Measurements from ENCODE around the gene S100A3. TPM values are rescaled to one million over a fixed set of nuclear protein-coding genes. Genes with fewer than 3 reads are reported as not detected.
A peak's percentile ranks its signal among the peaks of the same experiment; 100 is the strongest.

S100A3 gene
- total RNA-seq, 1 donor from 2014 or later = not detected

- H3K4me3 Mint-ChIP-seq = no peak overlapping the region
- DNase-seq (ENCODE audit: low read depth, low spot score) = no peak
Observed at GRCh38 chr1:153571706-153572105, 22.6 kb upstream of the S100A3 start.

DNA sequence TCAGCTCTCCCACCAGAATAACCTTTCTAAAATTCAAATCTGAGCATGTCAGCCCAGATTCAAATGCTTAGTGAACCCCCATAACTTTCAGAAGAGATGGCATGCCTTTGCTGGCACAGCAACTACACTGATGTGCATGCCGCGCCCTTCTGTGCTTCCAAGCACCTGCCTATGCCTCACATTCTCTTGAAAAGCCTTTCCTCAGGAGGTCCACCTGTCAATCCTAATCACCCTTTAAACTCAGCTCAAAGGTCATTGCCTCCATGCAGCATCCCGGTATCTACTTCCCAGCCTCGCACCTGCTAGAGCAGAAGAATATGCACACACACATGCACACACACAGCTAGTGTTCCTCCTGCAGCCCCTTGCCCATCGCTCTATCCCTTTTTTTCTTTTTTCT, 21.8 kb upstream of the S100A3 start:
- no peak for DNase-seq (ENCODE audit: low read depth, low spot score)
- H3K36me3 Mint-ChIP-seq (ENCODE audit: low read depth) = no peaks in the 10 kb centered on the region
- H3K27me3 Mint-ChIP-seq (ENCODE audit: low read depth) = no peaks in the 10 kb centered on the region
- H3K27ac Mint-ChIP-seq (ENCODE audit: unreplicated experiment) = peak overlapping the region; percentile 43
- TF ChIP-seq CTCF (conservative IDR thresholded peaks at IDR 0.05) = no peak
- H3K9me3 Mint-ChIP-seq = no peaks in the 10 kb centered on the region
- H3K4me3 Mint-ChIP-seq = no peak overlapping the region
- peaks cover 53% of the 10 kb centered on the region for H3K4me1 Mint-ChIP-seq

More at GRCh38 chr1:153571706-153572105, 22.6 kb upstream of the S100A3 start:
- no peaks in the 10 kb centered on the region for H3K9me3 Mint-ChIP-seq
- H3K4me1 Mint-ChIP-seq = peaks cover 44% of the 10 kb centered on the region
- TF ChIP-seq CTCF (conservative IDR thresholded peaks at IDR 0.05) = no peak
- no peak overlapping the region for H3K27ac Mint-ChIP-seq (ENCODE audit: unreplicated experiment)
- no peaks in the 10 kb centered on the region for H3K36me3 Mint-ChIP-seq (ENCODE audit: low read depth)
- H3K27me3 Mint-ChIP-seq (ENCODE audit: low read depth) = no peaks in the 10 kb centered on the region

DNA sequence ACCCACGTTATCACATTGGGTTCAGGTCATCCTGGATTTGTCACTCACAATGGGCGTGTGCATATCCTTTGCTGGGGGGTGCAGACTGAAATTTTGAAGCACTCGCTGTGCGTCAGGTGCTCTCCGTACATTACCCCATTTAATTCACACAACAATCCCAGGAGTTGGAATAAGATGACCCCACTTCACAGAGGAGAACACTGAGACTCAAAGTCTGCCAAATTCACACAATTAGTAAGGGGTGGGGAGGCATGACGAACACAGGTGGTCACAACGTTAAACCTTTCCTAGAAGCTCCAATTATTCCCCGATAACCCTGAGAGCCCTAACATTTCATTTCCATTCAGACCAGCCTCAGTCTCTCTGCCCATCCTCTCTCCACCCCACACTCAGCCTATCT, 20.4 kb upstream of the S100A3 start:
- H3K9me3 Mint-ChIP-seq = no peaks in the 10 kb centered on the region
- TF ChIP-seq CTCF (conservative IDR thresholded peaks at IDR 0.05) = no peak
- DNase-seq (ENCODE audit: low read depth, low spot score) = no peak
- H3K27me3 Mint-ChIP-seq (ENCODE audit: low read depth) = no peaks in the 10 kb centered on the region
- H3K4me1 Mint-ChIP-seq = peaks cover 56% of the 10 kb centered on the region
- H3K36me3 Mint-ChIP-seq (ENCODE audit: low read depth) = no peaks in the 10 kb centered on the region
- H3K27ac Mint-ChIP-seq (ENCODE audit: unreplicated experiment) = no peak overlapping the region
- H3K4me3 Mint-ChIP-seq = no peak overlapping the region

- no peaks in the 10 kb centered on the region for H3K27me3 Mint-ChIP-seq (ENCODE audit: low read depth)
- TF ChIP-seq CTCF (conservative IDR thresholded peaks at IDR 0.05) = peak; percentile 99
- H3K9me3 Mint-ChIP-seq = no peaks in the 10 kb centered on the region
- DNase-seq (ENCODE audit: low read depth, low spot score) = peak; percentile 96
- H3K27ac Mint-ChIP-seq (ENCODE audit: unreplicated experiment) = peak overlapping the region; percentile 97
- peak overlapping the region; percentile 71 for H3K4me3 Mint-ChIP-seq
- H3K4me1 Mint-ChIP-seq = peaks cover 56% of the 10 kb centered on the region
- no peaks in the 10 kb centered on the region for H3K36me3 Mint-ChIP-seq (ENCODE audit: low read depth)
Observed at GRCh38 chr1:153568367-153569099, 19.5 kb upstream of the S100A3 start.

DNA sequence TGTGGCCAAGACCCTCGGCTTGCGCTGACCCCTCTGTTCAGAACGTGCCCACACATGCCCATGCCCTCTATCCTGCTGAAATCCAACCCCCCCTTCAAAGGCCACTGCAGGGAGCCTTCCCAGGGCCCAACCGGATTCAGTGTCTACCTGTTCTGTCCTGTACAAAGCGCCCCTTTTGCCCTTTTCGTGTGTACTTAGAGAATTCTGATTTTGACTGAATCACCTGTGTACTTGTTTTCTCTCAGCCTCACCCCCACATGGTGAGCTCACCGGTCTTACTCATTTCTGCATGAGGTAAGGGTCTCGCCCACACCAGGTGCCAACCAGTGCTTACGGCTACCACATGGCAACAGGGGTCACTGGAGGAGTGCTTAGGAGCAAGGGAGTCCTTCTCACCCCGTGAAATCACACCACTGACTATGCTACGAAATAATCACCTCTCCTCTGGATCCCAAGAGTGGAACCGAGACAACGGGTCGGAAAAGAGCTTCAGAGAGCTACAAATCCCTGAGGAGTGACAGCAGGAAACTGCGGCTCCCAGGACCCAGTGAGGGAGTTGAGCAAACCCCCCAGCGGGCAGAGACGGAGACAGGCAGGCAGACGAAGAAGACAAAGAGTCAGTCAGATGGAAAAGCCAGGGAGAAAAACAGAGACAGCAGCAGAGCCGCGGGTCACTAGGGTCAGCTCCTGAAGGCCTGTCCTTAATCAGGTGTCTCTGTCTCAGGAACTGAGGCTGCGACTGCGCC, 18.7 kb upstream of the S100A3 start:
- no peak for TF ChIP-seq CTCF (conservative IDR thresholded peaks at IDR 0.05)
- H3K27ac Mint-ChIP-seq (ENCODE audit: unreplicated experiment) = peak overlapping the region; percentile 97
- peaks cover 50% of the 10 kb centered on the region for H3K4me1 Mint-ChIP-seq
- no peaks in the 10 kb centered on the region for H3K27me3 Mint-ChIP-seq (ENCODE audit: low read depth)
- H3K4me3 Mint-ChIP-seq = peak overlapping the region; percentile 71
- H3K9me3 Mint-ChIP-seq = no peaks in the 10 kb centered on the region
- H3K36me3 Mint-ChIP-seq (ENCODE audit: low read depth) = no peaks in the 10 kb centered on the region
- no peak for DNase-seq (ENCODE audit: low read depth, low spot score)

All from neural crest cell (in vitro differentiated cells).